Endothelial cell of umbilical vein (primary cell): ENCODE data around the gene PACRGL. TPM values are rescaled to one million over a fixed set of nuclear protein-coding genes. Genes with fewer than 3 reads are reported as not detected.

ENCODE experiments used
- BruUV-seq: library from RNA; stranded (reverse); fragments of 400-500 nt; replicated peaks from 2 replicates; lab custom pipeline; 2021; lab: Mats Ljungman, UMichigan
- CTCF ChIA-PET: fragments of 300-600, 350-600 bp; sonication (Branson Sonifier 250); formaldehyde crosslinking; loops from one replicate; lab custom pipeline; 2021; ENCODE audit warnings: antibody characterized with exemption, inconsistent platforms; lab: Charles Lee
- POLR2A ChIA-PET: fragments of 300-600, 350-600 bp; sonication (Branson Sonifier 250); formaldehyde crosslinking; loops from one replicate; lab custom pipeline; 2021; ENCODE audit warnings: antibody characterized with exemption, inconsistent platforms; lab: Charles Lee
- DNase-seq: peaks from one replicate; pipeline ENCODE4 v3.0.0-alpha.2; 2011; ENCODE audit warnings: low read depth, low spot score
- FAIRE-seq: peaks from 2 replicates; lab custom pipeline; 2011; peaks lifted over from hg19 to GRCh38; lab: Jason Lieb, UNC
- H2AFZ ChIP-seq: 2 replicates; pipeline ENCODE4 v1.6.0; 2012; ENCODE audit warnings: low read depth, low read length, control low read depth, inconsistent platforms
- H3K27ac ChIP-seq: 2 replicates; pipeline ENCODE4 v1.5.1; 2011; ENCODE audit warnings: low read depth, mild to moderate bottlenecking, control low read depth, low read length, moderate library complexity; ENCODE audit not compliant: insufficient read depth
- H3K27me3 ChIP-seq, 2 experiments: 2 replicates each; pipeline versions ENCODE4 v1.6.0 to v1.6.1; 2011; ENCODE audit warnings: low read length in 2 of 2, mixed read lengths in 1 of 2; ENCODE audit not compliant: control insufficient read depth in 2 of 2, insufficient read depth in 2 of 2
- H3K36me3 ChIP-seq, 2 experiments: 2 replicates in 1 of 2; 3 replicates in 1 of 2; pipeline ENCODE4 v1.5.1; 2011; ENCODE audit warnings: low read length in 2 of 2, mild to moderate bottlenecking in 1 of 2, moderate library complexity in 1 of 2; ENCODE audit not compliant: control insufficient read depth in 2 of 2, insufficient read depth in 2 of 2; ENCODE audit errors: extremely low read depth in 1 of 2
- H3K4me1 ChIP-seq: 3 replicates; pipeline ENCODE4 v1.5.1; 2011; ENCODE audit warnings: mild to moderate bottlenecking, low read length; ENCODE audit not compliant: control insufficient read depth, insufficient read depth; ENCODE audit errors: extremely low read depth
- H3K4me2 ChIP-seq: 2 replicates; pipeline ENCODE4 v1.6.1; 2011; ENCODE audit warnings: low read length, control low read depth, mixed read lengths; ENCODE audit not compliant: insufficient read depth
- H3K4me3 ChIP-seq, 3 experiments: fragments of 200-600 bp in 1 of 3; sonication (generic), shearing (Covaris generic) in 1 of 3; replicated peaks in 1 of 3; 2 replicates each; pipeline ENCODE4 v1.5.1; 2011 to 2016; ENCODE audit warnings: control low read depth in 3 of 3, low read length in 3 of 3, mild to moderate bottlenecking in 2 of 3, inconsistent platforms in 1 of 3, low read depth in 1 of 3, moderate library complexity in 1 of 3; ENCODE audit not compliant: insufficient read depth in 1 of 3
- H3K79me2 ChIP-seq: 2 replicates; pipeline ENCODE4 v1.6.0; 2012; ENCODE audit warnings: low read length, inconsistent platforms; ENCODE audit not compliant: control insufficient read depth, insufficient read depth
- H3K9ac ChIP-seq: replicated peaks from 2 replicates; pipeline ENCODE3; 2011; ENCODE audit warnings: low read length, control low read depth; ENCODE audit not compliant: insufficient read depth; ENCODE audit errors: extremely low read depth
- H3K9me1 ChIP-seq: replicated peaks from 3 replicates; pipeline ENCODE4 v1.6.0; 2011; ENCODE audit warnings: mild to moderate bottlenecking, low read length; ENCODE audit not compliant: control insufficient read depth, insufficient read depth; ENCODE audit errors: extremely low read depth
- H3K9me3 ChIP-seq: replicated peaks from 2 replicates; pipeline ENCODE4 v1.5.1; 2012; ENCODE audit warnings: low read length, inconsistent platforms; ENCODE audit not compliant: control insufficient read depth, insufficient read depth
- H4K20me1 ChIP-seq: replicated peaks from 2 replicates; pipeline ENCODE3; 2011; ENCODE audit warnings: mild to moderate bottlenecking, low read length; ENCODE audit not compliant: control insufficient read depth, insufficient read depth; ENCODE audit errors: extremely low read depth
- EZH2 ChIP-seq: IDR thresholded peaks from 2 replicates; pipeline ENCODE4 v1.6.1; 2012; ENCODE audit warnings: borderline replicate concordance, low read depth, mild to moderate bottlenecking, moderate library complexity, low read length, inconsistent platforms; ENCODE audit not compliant: severe bottlenecking
- FOS ChIP-seq: IDR thresholded peaks from 2 replicates; pipeline ENCODE4 v1.6.1; 2011; ENCODE audit warnings: mild to moderate bottlenecking, low read length, moderate library complexity, borderline replicate concordance; ENCODE audit not compliant: insufficient read depth
- JUN ChIP-seq: IDR thresholded peaks from 2 replicates; pipeline ENCODE4 v1.6.1; 2011; ENCODE audit warnings: borderline replicate concordance, low read depth; ENCODE audit not compliant: insufficient read length, insufficient read depth
- MYC ChIP-seq: IDR thresholded peaks from one replicate; pipeline ENCODE4 v1.6.1; 2011; ENCODE audit warnings: mild to moderate bottlenecking, low read depth, low read length
- POLR2A ChIP-seq: IDR thresholded peaks from 2 replicates; pipeline ENCODE4 v1.6.1; 2012; ENCODE audit warnings: low read depth, mild to moderate bottlenecking, control low read depth, low read length
- POLR2AphosphoS5 ChIP-seq: IDR thresholded peaks from 2 replicates; pipeline ENCODE4 v1.6.1; 2012; ENCODE audit warnings: low read depth, mild to moderate bottlenecking, control low read depth, low read length, moderate library complexity; ENCODE audit not compliant: insufficient read depth
- dilution Hi-C: fragments of 300-500 bp; cut with MboI; formaldehyde crosslinking; loops from one replicate; pipeline ENCODE4 v1.15.0; 2019; ENCODE audit warnings: low sequenced_read_pairs; ENCODE audit not compliant: extremely low pct_ligation_motif_present
- intact Hi-C: fragments of 100-400 bp; cut with micrococcal nuclease; formaldehyde crosslinking; loops from one replicate; pipeline ENCODE4 v1.10.0; 2022
- polyA plus RNA-seq, 4 experiments: library from polyadenylated mRNA; depleted of rRNA in 3 of 4; stranded (reverse) in 3 of 4; unstranded in 1 of 4; fragments of >200 nt; gene quantifications; 2 replicates each; pipeline versions ENCODE4 v1.2.1 to v1.2.3, GENCODE V29; 2011 to 2012; ENCODE audit warnings: missing spikeins in 1 of 4
- total RNA-seq: library from RNA; stranded (reverse); gene quantifications from 2 replicates; pipeline ENCODE4 v1.2.3, GENCODE V29; 2021
- TF ChIP-seq, protein P1 (sequence below): IDR thresholded peaks from 2 replicates; pipeline ENCODE4 v1.6.1; 2011; ENCODE audit not compliant: insufficient read depth, insufficient read length
- TF ChIP-seq, protein P2 (sequence below), 2 donors: IDR thresholded peaks; 1 replicate in 1 of 2; 2 replicates in 1 of 2; pipeline ENCODE4 v1.5.1; 2011; ENCODE audit warnings: low read length in 2 of 2, mild to moderate bottlenecking in 2 of 2, moderate library complexity in 2 of 2, control low read depth in 1 of 2, inconsistent platforms in 1 of 2, low read depth in 1 of 2; ENCODE audit not compliant: insufficient read depth in 1 of 2; ENCODE audit errors: extremely low read depth in 1 of 2

Gene PACRGL
- total and polyA plus RNA-seq, 2 donors (not counting 3 experiments of a cell fraction or from before 2014, with no cell fraction given) = 9.2 to 19.2 TPM

DNA sequence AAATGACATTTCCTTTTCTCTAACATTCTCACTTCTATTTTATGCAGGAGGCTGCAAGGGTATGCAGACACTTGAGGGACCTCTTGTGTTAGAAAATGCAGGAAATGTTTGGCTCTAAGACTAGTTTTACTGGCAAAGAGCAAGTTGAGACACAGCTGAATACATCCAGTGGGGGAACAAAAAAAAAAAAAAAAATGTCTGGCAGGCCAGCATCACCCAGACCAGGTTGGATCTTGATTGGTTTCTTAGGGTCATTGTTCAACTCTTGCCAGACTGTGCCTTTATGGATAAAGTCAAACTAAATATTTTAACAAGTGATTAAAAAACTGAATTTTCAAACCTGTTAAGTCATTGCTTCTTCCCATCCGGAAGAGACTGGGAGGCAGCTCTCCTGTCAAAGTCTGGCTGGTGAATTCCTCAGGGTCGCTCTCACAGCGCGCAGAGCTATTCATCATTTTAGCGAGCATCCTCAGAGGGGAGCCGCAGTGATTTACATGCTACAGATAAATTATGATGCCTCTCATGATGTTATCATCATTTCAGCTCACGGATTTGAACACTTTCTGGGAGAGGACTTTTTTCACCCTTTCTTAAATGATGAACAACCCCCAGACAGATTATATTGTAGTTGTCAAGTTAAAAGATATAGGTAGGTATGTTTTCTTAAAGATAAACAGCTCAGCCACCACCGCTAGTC is 23.6 kb upstream of the PACRGL start:
- no peak overlapping the region for H2AFZ ChIP-seq
- dilution Hi-C loops = loop anchor here (25.0 kb wide), 1 partner anchor 264 kb away; no protein-coding TSS in a partner anchor
- no peak for DNase-seq
- H3K9me1 ChIP-seq = no peaks in the 10 kb centered on the region
- no peak overlapping the region for H3K27ac ChIP-seq
- no peaks in the 10 kb centered on the region for H3K79me2 ChIP-seq
- POLR2A ChIA-PET = no interaction called here
- no peak overlapping the region for H3K9ac ChIP-seq
- no peaks in the 10 kb centered on the region for H4K20me1 ChIP-seq
- H3K27me3 ChIP-seq = peaks cover 8 to 23% of the 10 kb centered on the region in 2 experiments
- intact Hi-C loops = no loop called here
- BruUV-seq = no TSS peak
- no peaks in the 10 kb centered on the region for H3K4me1 ChIP-seq
- H3K4me2 ChIP-seq = no peak overlapping the region
- TF ChIP-seq EZH2 (no peak), FOS (no peak), MYC (no peak)
- TF ChIP-seq, protein P1, sequence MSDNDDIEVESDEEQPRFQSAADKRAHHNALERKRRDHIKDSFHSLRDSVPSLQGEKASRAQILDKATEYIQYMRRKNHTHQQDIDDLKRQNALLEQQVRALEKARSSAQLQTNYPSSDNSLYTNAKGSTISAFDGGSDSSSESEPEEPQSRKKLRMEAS = no peak
- H3K4me3 ChIP-seq = no peak overlapping the region
- no peak for FAIRE-seq
- H3K36me3 ChIP-seq = no peaks in the 10 kb centered on the region
- CTCF ChIA-PET = interaction anchor here (0.6 to 1.2 kb wide), 4 partner anchors 9 to 366 kb away, joined by 3 to 10 read pairs (median 3); no protein-coding TSS in a partner anchor
- no peaks in the 10 kb centered on the region for H3K9me3 ChIP-seq

DNA sequence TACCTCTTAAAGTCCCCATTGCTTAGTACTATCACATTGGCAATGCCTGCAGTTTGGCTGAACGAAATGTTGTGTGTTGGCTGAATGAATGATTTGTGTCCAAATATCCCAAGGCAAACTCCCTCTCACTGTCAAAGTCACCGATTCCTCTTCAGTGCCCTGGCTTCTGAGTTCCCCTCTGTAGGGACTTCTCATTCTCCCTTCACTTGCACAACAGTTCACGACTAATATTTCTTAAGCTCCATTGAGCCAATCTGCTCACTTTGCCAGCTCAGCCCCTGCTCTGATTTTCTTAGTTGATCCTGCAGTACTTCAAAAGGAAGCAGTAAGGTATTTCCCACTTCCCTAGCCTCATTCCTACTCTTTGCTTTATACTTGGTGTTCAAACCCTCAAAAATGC is 21.9 kb upstream of the PACRGL start:
- H3K27ac ChIP-seq = no peak overlapping the region
- POLR2A ChIA-PET = no interaction called here
- TF ChIP-seq POLR2AphosphoS5 (no peak), EZH2 (no peak), FOS (no peak), POLR2A (no peak), MYC (no peak), JUN (no peak)
- TF ChIP-seq, protein P2, sequence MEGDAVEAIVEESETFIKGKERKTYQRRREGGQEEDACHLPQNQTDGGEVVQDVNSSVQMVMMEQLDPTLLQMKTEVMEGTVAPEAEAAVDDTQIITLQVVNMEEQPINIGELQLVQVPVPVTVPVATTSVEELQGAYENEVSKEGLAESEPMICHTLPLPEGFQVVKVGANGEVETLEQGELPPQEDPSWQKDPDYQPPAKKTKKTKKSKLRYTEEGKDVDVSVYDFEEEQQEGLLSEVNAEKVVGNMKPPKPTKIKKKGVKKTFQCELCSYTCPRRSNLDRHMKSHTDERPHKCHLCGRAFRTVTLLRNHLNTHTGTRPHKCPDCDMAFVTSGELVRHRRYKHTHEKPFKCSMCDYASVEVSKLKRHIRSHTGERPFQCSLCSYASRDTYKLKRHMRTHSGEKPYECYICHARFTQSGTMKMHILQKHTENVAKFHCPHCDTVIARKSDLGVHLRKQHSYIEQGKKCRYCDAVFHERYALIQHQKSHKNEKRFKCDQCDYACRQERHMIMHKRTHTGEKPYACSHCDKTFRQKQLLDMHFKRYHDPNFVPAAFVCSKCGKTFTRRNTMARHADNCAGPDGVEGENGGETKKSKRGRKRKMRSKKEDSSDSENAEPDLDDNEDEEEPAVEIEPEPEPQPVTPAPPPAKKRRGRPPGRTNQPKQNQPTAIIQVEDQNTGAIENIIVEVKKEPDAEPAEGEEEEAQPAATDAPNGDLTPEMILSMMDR (IDR thresholded peaks at IDR 0.05; ENCODE audit: extremely low read depth in 1 of 2, insufficient read depth in 1 of 2, low read depth in 1 of 2, low read length in 2 of 2) = no peak
- TF ChIP-seq, protein P1 = no peak
- no peaks in the 10 kb centered on the region for H3K9me1 ChIP-seq
- no peaks in the 10 kb centered on the region for H3K9me3 ChIP-seq
- H3K36me3 ChIP-seq = no peaks in the 10 kb centered on the region
- CTCF ChIA-PET = no interaction called here
- H3K27me3 ChIP-seq = peaks cover 8 to 29% of the 10 kb centered on the region in 2 experiments
- no peak overlapping the region for H3K4me3 ChIP-seq
- no peaks in the 10 kb centered on the region for H3K4me1 ChIP-seq
- dilution Hi-C loops (loop anchor here (25.0 kb wide), 1 partner anchor 266 kb away; no protein-coding TSS in a partner anchor), intact Hi-C loops (no loop called here)
- H2AFZ ChIP-seq = no peak overlapping the region
- H3K9ac ChIP-seq = no peak overlapping the region
- H4K20me1 ChIP-seq = no peaks in the 10 kb centered on the region
- no peaks in the 10 kb centered on the region for H3K79me2 ChIP-seq
- H3K4me2 ChIP-seq = no peak overlapping the region
- FAIRE-seq (no peak), DNase-seq (no peak)
- no TSS peak for BruUV-seq
